ENCODE data around the gene PRPSAP2.
"Not testable (repeated sequence)": the region's sequence is repeated elsewhere in the genome, so short reads cannot be mapped to it uniquely, and the experiment has no call there.

PRPSAP2 gene

GRCh38 chr17:18921912-18922451 lies 64.1 kb downstream of the PRPSAP2 start:
- Histone ChIP-seq H3K27me3 (replicated peaks; ENCODE audit: control insufficient read depth, insufficient read depth, low read length) (no peaks in the 10 kb centered on the region), H3K4me3 (replicated peaks; ENCODE audit: low read depth, low read length) (peak overlapping the region; percentile 18; the same call in 1 of the 2 replicates), H3K36me3 (ENCODE audit: control insufficient read depth, insufficient read depth, low read length) (peaks cover 9% of the 10 kb centered on the region)
- peak; percentile 72 for DNase-seq (ENCODE audit: extremely low read depth, insufficient read length)
- TF ChIP-seq CTCF (IDR thresholded peaks at IDR 0.05; ENCODE audit: insufficient read depth, low read length, poor library complexity, severe bottlenecking) = no peak

- not testable (repeated sequence) for H3K4me3 ChIP-seq (replicated peaks; ENCODE audit: low read depth, low read length); H3K27me3 ChIP-seq (replicated peaks; ENCODE audit: control insufficient read depth, insufficient read depth, low read length); DNase-seq (ENCODE audit: extremely low read depth, insufficient read length); H3K36me3 ChIP-seq (ENCODE audit: control insufficient read depth, insufficient read depth, low read length)
These were observed 64.7 kb downstream of the PRPSAP2 start for GRCh38 chr17:18922596-18922995.

- TF ChIP-seq CTCF (IDR thresholded peaks at IDR 0.05; ENCODE audit: insufficient read depth, low read length, poor library complexity, severe bottlenecking) = no peak
- Histone ChIP-seq H3K36me3 (ENCODE audit: control insufficient read depth, insufficient read depth, low read length) (peaks cover 10% of the 10 kb centered on the region), H3K4me3 (replicated peaks; ENCODE audit: low read depth, low read length) (no peak overlapping the region), H3K27me3 (replicated peaks; ENCODE audit: control insufficient read depth, insufficient read depth, low read length) (no peaks in the 10 kb centered on the region)
- DNase-seq (ENCODE audit: extremely low read depth, insufficient read length) = no peak
These were observed 67.3 kb downstream of the PRPSAP2 start for GRCh38 chr17:18925187-18925586.

GRCh38 chr17:18928628-18929125 lies 70.7 kb downstream of the PRPSAP2 start:
- no peak overlapping the region for H3K4me3 ChIP-seq (replicated peaks; ENCODE audit: low read depth, low read length)
- no peak for DNase-seq (ENCODE audit: extremely low read depth, insufficient read length)
- TF ChIP-seq CTCF (IDR thresholded peaks at IDR 0.05; ENCODE audit: insufficient read depth, low read length, poor library complexity, severe bottlenecking) = no peak
- H3K27me3 ChIP-seq (replicated peaks; ENCODE audit: control insufficient read depth, insufficient read depth, low read length) = no peaks in the 10 kb centered on the region
- H3K36me3 ChIP-seq (ENCODE audit: control insufficient read depth, insufficient read depth, low read length) = peaks cover 14% of the 10 kb centered on the region

- Histone ChIP-seq H3K36me3 (ENCODE audit: control insufficient read depth, insufficient read depth, low read length) (peaks cover 14% of the 10 kb centered on the region), H3K4me3 (replicated peaks; ENCODE audit: low read depth, low read length) (no peak overlapping the region), H3K27me3 (replicated peaks; ENCODE audit: control insufficient read depth, insufficient read depth, low read length) (no peaks in the 10 kb centered on the region)
- TF ChIP-seq CTCF (IDR thresholded peaks at IDR 0.05; ENCODE audit: insufficient read depth, low read length, poor library complexity, severe bottlenecking) = no peak
- DNase-seq (ENCODE audit: extremely low read depth, insufficient read length) = no peak
These were observed 74.6 kb downstream of the PRPSAP2 start for GRCh38 chr17:18932360-18933055.
